Subcutaneous adipose tissue (tissue), 4 donors: Measurements from ENCODE around the gene HYAL4. TPM values are rescaled to one million over a fixed set of nuclear protein-coding genes. Genes with fewer than 3 reads are reported as not detected.

Experiments used
- CTCF ChIP-seq: fragments of 450-650 bp; IDR thresholded peaks from one replicate; pipeline ENCODE4 v1.5.1; 2016; ENCODE audit warnings: low read depth, mild to moderate bottlenecking, control low read depth, antibody characterized with exemption, moderate library complexity
- total RNA-seq, 4 donors: library from RNA; depleted of rRNA; stranded (reverse); fragments of >200 nt; gene quantifications; one replicate each; pipeline ENCODE4 v1.1.0, GENCODE V29; 2016

HYAL4 gene
- total RNA-seq, 4 donors from 2014 or later, result 0.17 TPM; not detected in 3

- no peak for TF ChIP-seq CTCF
Observed at GRCh38 chr7:123823898-123824753, 20.8 kb upstream of the HYAL4 start.

DNA sequence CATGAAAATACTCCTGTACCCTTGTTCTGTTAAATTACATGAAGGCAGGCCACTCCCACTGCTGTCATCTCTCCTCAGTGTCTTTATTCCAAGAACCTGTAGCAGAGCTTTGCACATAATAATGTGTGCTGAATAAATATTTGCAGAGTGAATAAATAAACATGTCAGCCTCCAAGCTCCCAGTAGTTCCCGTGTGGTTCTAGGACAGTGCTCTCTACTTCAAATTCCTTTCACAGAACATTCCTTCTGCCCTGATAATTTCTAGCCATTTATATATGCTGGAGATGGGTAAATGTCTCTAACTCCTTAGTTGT lies 20.3 kb upstream of the HYAL4 start:
- no peak for TF ChIP-seq CTCF

DNA sequence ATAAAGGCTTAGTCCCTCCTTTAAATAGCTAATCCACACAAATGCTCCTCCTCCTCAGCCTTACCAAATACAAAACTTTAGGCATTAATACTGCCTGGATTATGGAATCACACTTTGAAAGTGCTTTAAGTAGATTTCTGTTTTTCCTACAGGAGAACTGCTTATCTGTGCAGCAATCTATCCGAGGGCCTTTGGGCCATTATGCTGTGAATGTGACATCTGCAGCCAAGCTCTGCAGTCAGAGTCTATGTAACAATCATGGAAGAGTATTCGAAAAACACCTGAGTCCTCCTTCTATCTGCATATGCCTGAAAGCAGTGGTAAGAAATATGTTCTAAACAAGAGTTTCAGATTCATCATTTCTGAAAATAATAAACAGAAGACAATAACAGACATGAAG lies 16.2 kb upstream of the HYAL4 start:
- TF ChIP-seq CTCF, result no peak

DNA sequence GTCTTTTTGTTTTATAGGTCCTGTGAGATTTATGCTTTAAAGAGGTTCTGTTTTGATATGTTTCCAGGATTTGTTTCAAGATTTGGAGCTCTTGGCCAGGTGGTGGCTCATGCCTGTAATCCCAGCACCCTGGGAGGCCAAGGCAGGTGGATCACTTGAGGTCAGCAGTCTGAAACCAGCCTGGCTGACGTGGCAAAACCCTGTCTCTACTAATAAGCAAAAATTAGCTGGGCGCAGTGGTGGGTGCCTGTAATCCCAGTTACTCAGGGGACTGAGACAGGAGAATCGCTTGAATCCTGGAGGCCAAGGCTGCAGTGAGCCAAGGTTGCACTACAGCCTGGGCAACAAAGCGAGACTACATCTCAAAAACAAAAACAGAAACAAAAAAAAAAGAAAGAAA lies 8.3 kb upstream of the HYAL4 start:
- no peak for TF ChIP-seq CTCF

DNA sequence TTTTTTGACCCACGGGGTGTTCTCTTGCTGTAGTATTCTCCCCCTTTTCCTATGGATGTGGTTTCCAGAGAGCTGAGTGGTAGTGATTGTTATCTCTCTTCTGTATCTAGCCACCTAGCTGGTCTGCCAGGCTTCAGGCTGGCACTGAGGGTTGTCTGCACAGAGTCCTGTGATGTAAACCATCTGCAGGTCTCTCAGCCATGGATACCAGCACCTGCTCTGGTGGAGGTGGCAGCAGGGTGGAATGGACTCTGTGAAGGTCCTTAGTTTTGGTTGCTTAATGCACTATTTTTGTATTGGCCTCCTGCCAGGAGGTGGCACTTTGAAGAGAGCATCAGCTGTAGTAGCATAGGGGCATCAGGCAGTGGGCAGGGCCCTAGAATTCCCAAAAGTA lies 851 bp downstream of the HYAL4 start:
- no peak for TF ChIP-seq CTCF

- no peak for TF ChIP-seq CTCF
Observed at GRCh38 chr7:123846217-123846891, 1.4 kb downstream of the HYAL4 start.

DNA sequence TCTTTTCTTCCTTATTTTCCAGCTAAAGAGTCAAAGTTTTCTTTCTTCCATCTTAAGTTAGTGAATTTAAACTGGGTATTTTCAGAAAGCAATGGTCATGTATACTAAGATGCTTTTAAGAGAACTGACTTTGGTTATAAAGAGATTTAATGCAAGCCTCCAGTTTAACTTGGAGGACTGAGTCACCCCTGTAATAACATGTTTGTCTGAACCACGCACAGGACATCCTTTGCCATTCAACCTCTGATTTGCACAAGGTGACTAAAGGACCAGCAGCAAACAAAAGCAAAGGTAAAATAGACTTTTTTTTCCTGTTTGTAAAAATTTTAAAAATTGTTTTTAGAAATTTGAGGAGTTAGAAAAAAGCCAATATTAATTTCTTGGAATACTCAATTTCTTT lies 2.9 kb downstream of the HYAL4 start:
- no peak for TF ChIP-seq CTCF
